Measurements from ENCODE around the gene COL27A1.

GRCh38 chr9:114283551-114284111, 128.3 kb downstream of the COL27A1 start:
- TF ChIP-seq, protein P1, sequence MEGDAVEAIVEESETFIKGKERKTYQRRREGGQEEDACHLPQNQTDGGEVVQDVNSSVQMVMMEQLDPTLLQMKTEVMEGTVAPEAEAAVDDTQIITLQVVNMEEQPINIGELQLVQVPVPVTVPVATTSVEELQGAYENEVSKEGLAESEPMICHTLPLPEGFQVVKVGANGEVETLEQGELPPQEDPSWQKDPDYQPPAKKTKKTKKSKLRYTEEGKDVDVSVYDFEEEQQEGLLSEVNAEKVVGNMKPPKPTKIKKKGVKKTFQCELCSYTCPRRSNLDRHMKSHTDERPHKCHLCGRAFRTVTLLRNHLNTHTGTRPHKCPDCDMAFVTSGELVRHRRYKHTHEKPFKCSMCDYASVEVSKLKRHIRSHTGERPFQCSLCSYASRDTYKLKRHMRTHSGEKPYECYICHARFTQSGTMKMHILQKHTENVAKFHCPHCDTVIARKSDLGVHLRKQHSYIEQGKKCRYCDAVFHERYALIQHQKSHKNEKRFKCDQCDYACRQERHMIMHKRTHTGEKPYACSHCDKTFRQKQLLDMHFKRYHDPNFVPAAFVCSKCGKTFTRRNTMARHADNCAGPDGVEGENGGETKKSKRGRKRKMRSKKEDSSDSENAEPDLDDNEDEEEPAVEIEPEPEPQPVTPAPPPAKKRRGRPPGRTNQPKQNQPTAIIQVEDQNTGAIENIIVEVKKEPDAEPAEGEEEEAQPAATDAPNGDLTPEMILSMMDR (IDR thresholded peaks at IDR 0.05) = no peak
- TF ChIP-seq POLR2A (IDR thresholded peaks at IDR 0.05) (no peak), EP300 (IDR thresholded peaks at IDR 0.05; ENCODE audit: low read depth) (no peak), POLR2AphosphoS5 (IDR thresholded peaks at IDR 0.05) (no peak)

Measured in transverse colon (tissue), 4 donors.